Measurements from ENCODE around the gene ZNF831.

Gene ZNF831

GRCh38 chr20:59246691-59247400, 83.2 kb downstream of the ZNF831 start:
- DNase-seq (ENCODE audit: low read depth in 1 of 2, low spot score in 1 of 2), result no peak

- DNase-seq (ENCODE audit: low read depth in 1 of 2, low spot score in 1 of 2), result no peak
These were observed 84.4 kb downstream of the ZNF831 start for GRCh38 chr20:59247731-59248684.

DNA sequence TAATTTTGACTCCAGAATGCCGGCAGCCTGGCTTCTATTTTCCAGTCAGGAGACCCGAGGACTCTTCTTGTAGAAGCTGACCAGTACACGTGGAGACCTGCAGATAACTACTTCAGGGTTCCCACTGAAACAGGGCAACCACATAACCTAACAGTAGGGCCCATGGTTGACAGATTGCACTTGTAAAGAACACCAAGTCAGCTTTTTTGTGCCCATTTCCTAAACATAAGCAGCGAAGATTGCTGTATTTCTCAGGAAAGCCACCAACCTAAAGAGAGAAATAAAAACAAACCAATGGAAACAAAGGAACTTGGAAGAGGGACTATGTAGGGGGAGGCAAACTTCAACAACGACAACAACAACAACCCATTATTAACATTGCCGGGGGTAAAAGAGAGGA, 86.7 kb downstream of the ZNF831 start:
- DNase-seq (ENCODE audit: low read depth in 1 of 2, low spot score in 1 of 2), result no peak

- DNase-seq (ENCODE audit: low read depth in 1 of 2, low spot score in 1 of 2), result no peak
These were observed 89.7 kb downstream of the ZNF831 start for GRCh38 chr20:59253325-59253724.

DNA sequence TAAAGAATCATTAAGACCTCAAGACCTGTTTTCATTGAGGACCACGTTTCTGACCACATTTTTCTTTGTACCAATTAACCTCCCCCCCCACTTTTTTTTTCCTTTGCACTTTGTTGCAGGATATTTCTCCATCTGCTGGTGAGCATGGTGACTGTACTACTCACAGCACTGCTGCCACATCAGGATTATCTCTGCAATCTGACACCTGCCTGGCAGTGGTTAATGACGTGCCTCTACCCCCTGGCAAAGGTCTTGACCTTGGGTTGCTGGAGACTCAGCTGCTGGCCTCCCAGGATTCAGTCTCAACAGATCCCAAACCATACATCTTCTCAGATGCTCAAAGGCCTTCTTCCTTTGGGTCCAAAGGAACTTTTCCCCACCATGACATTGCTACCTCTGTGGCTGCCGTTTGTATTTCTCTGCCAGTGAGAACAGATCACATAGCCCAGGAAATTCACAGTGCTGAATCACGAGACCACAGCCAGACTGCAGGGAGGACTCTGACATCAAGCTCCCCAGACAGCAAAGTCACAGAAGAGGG, 90.2 kb downstream of the ZNF831 start:
- peak in 1 of 2 donors; percentile 25 for DNase-seq (ENCODE audit: low read depth in 1 of 2, low spot score in 1 of 2)

DNA sequence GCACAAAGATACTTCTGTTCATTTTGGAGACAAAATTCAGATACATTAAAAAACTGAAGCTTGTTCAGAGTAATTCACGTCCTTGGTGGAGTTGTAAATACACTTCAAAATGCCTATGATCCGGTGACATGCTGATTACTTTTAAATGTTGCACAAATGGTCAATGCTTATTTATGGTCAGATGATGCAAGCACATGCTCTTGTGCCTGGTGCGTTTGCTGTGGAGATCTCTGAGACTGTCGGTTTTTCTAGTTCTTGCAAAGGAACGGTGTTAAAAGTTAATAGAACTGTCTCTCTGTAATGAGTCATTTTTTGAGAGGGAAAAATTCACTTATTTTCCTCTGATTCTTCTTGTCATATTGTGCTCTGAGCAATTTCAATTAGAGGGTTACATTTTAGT, 91.6 kb downstream of the ZNF831 start:
- no peak for DNase-seq (ENCODE audit: low read depth in 1 of 2, low spot score in 1 of 2)

GRCh38 chr20:59258221-59258621, 94.6 kb downstream of the ZNF831 start:
- no peak for DNase-seq (ENCODE audit: low read depth in 1 of 2, low spot score in 1 of 2)

DNA sequence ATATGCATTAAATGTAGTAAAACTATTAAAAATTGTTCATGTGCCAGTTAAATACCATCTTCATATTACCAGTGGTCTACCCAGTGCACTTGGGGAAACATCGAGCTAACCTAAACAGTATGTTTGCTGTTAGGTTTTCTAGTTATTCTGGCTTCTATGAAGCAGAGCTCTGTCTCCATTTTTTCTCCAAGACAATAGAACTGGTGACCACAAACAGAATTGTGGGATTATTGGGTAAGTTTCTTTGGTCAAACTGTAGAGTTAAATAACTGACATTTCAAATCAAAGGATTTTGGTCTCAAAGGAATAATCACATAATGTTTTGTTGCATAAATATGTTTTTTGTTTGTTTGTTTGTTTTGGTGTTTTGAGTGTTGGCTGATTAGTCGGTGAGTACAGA, 96.3 kb downstream of the ZNF831 start:
- no peak for DNase-seq (ENCODE audit: low read depth in 1 of 2, low spot score in 1 of 2)

GRCh38 chr20:59265298-59265697, 101.7 kb downstream of the ZNF831 start:
- no peak for DNase-seq (ENCODE audit: low read depth in 1 of 2, low spot score in 1 of 2)

DNA sequence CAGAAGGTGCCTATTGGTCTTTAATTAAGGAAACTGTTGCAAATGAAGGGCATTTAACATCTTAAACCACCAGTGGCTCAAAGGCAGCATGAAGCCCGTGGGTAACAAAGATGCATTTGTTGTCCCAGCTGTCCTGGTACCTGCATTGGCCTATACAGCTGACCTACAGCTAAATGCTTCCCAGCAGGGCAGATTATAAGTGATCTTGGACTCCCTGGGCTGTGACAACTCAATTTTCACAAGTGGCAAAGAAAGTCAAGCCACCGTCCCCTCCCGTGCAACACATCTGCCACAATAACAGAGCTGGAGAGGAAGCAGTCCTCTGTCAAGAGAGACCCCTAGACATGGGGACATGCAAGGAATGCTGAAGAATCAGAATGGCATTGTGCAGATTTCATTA, 105.2 kb downstream of the ZNF831 start:
- no peak for DNase-seq (ENCODE audit: low read depth in 1 of 2, low spot score in 1 of 2)

GRCh38 chr20:59269411-59270025, 105.9 kb downstream of the ZNF831 start:
- no peak for DNase-seq (ENCODE audit: low read depth in 1 of 2, low spot score in 1 of 2)

GRCh38 chr20:59270380-59270779, 106.8 kb downstream of the ZNF831 start:
- DNase-seq (ENCODE audit: low read depth in 1 of 2, low spot score in 1 of 2), result no peak

GRCh38 chr20:59273739-59274357, 110.2 kb downstream of the ZNF831 start:
- no peak for DNase-seq (ENCODE audit: low read depth in 1 of 2, low spot score in 1 of 2)

DNA sequence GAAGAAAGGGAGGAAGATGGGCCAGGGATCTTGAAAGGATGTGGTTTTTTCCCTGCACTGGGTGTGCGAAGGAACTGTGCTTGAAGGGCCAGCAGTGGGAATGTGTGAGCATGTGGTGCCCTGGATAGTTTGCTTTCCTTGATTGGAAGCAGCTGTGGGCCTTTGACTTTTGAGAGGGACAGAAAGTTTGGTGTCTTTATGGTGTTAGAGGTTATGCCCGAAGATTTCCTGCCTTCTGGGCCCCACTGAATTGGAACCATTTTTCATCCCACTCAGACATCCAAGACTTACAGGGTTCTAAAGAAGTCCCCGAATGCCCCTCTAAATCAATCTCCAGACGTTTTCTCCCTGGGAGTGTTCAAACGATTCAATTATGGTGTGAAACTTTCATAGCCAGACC, 113.3 kb downstream of the ZNF831 start:
- no peak for DNase-seq (ENCODE audit: low read depth in 1 of 2, low spot score in 1 of 2)

DNA sequence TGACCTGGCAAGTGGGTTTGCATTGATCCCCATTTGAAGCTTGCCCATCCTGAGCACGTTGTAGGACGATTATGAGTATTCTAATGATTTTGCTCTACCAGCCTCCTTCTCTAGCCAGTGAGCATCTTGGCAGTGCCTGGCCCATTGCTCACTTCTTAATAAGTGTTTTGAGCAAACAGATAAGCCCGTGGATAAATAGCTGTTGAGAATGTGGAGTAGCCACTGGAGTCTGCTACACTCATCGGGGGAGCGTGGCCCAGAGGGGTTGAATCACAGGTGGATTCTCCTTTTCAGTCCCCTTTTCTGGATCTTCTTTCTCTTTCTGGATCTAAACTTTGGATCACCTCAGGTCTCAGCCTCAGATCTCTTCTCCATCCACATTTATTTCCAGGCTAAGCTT, 120.8 kb downstream of the ZNF831 start:
- DNase-seq (ENCODE audit: low read depth in 1 of 2, low spot score in 1 of 2), result no peak

DNA sequence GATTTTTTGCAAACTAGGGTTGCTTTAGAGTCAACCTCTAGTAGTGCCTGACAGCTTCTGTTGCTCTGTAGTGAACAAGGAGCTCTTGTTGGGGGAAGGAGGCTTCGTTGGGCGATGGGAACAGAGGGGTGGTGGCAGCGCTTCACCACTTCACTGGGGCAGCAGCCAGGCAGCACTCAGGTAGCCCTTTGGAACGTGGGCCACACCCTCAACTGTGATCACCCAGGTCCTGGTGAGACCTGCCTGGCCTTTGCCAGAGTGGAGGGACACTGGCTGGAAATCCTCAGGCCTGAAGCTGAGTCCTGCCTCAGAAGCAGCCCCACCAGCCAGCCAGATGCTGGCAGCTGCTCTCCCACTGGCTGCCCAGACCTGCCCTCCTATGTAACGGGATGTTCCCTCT, 126.4 kb downstream of the ZNF831 start:
- no peak for DNase-seq (ENCODE audit: low read depth in 1 of 2, low spot score in 1 of 2)

GRCh38 chr20:59291740-59292383, 128.2 kb downstream of the ZNF831 start:
- DNase-seq (ENCODE audit: low read depth in 1 of 2, low spot score in 1 of 2), result no peak

GRCh38 chr20:59295531-59295930, 131.9 kb downstream of the ZNF831 start:
- no peak for DNase-seq (ENCODE audit: low read depth in 1 of 2, low spot score in 1 of 2)

DNA sequence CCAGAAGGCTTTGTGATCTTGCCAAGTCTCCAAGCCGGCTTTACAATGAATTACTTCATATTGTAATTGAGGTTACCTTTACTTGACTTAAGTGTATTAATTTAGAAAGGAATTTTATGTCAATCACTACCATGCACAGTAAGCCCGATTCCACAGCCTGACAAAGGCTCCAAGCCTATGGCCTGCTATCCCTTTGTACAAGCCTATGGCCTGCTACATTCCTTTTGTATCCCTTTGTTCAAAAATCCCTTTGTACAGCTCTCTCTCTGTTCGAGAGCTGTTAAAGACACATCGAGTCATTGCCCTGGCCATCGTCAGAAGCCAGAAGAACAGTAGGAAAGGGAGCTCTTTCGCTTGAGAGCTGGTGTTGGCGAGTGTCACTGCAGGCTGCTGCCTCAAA, 134.1 kb downstream of the ZNF831 start:
- DNase-seq (ENCODE audit: low read depth in 1 of 2, low spot score in 1 of 2), result no peak

- no peak for DNase-seq (ENCODE audit: low read depth in 1 of 2, low spot score in 1 of 2)
These were observed 136.3 kb downstream of the ZNF831 start for GRCh38 chr20:59299945-59300332.
